ENCODE data around the gene TYMP.
"Not testable (repeated sequence)": the region's sequence is repeated elsewhere in the genome, so short reads cannot be mapped to it uniquely, and the experiment has no call there.

The TYMP gene

DNA sequence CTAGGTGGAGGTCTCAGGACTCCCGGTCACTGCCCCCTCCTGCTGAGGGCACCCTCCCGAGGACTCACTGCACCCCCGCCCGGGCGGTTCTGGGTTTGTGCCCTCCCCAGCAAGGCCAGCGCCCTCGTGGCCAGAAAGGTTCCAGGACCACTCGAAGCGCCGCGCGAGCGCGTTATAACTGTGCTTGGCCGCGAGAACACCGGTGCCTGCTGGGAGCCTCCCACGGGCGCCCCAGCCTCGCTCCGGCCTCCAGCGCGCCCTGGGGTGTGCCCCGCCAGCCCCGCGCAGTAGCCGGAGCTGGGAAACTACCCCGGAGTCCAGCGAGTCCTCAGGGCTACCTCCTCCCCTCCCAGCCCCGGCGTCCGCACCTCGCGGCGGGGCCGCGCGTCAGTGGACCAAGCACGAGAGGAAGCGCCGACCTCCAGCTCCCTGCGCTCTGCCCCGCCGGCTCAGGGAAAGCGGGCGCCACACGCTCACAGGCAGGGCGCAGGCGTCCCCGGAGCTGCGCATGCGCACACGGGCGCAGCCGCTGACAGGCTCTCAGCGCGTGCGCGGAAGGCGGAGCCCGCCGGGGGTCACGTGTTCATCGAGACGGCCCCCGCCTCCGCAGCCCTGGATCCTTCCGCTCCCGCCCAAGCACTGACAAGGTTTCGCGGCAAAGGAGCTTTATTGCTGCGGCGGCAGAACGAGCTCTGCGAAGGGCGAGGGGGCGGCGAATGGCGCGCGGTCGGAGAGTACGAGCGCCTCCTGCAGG is 4.5 kb downstream of the TYMP start, which contains the start of gene SCO2:
Gene SCO2 (minus strand): TSS at position 495 of the 754 bp plus-strand sequence. CDS start 1,187 bp downstream, outside the sequence.
- DNase-seq (ENCODE audit: low read depth in 1 of 2, low spot score in 1 of 2) = peak; percentile 93 to 98

GRCh38 chr22:50524676-50525103 is 5.1 kb downstream of the TYMP start:
- no peak for DNase-seq (ENCODE audit: low read depth in 1 of 2, low spot score in 1 of 2)

DNA sequence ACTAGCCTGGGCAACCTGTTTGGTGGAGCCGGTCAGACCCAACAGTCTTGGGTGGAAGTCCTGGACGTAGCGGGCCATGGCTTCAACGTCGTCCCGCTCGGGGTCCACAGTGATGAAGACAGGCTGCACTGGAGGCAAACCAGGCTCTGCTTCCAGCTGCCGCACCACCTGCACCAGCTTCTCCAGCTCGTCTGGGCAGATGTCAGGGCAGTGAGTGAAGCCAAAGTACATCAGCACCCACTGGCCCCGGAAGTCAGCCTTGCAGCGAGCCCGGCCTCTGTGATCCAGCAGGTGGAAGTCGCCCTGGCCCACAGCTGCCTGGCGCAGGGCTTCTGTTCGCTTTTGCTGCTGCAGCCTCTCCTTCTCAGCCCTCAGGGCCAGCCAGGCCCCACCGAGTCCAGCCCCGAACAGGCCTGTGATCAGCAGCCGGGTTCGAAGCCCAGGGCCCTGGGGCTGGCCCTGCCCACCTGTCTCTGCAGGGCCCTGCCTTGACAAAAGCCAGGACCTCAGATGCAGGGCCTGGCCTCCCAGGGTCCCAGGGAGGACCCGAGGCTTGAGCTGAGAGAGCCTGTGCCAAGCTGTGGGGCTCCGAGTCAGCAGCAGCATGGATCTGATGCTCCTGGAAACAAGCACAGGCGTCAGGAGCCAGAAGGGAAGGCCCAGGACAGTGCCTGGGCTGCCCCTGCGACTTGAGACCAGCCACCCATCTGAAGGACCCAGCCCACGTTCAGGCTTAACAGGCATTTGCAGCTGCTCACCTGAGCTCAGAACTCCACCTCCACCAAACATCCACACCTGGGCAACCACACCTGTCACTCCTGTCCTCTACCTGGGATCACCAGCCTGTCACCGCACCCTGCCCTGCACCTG is 5.8 kb downstream of the TYMP start:
- DNase-seq (ENCODE audit: low read depth in 1 of 2, low spot score in 1 of 2) = no peak

- no peak for DNase-seq (ENCODE audit: low read depth in 1 of 2, low spot score in 1 of 2)
Observed at GRCh38 chr22:50523458-50523805, 6.4 kb downstream of the TYMP start.

- no peak for DNase-seq (ENCODE audit: low read depth in 1 of 2, low spot score in 1 of 2)
Observed at GRCh38 chr22:50522806-50523438, 6.9 kb downstream of the TYMP start.

- no peak for DNase-seq (ENCODE audit: low read depth in 1 of 2, low spot score in 1 of 2)
Observed at GRCh38 chr22:50522208-50522805, 7.5 kb downstream of the TYMP start.

- DNase-seq (ENCODE audit: low read depth in 1 of 2, low spot score in 1 of 2) = no peak
Observed at GRCh38 chr22:50521710-50522109, 8.1 kb downstream of the TYMP start.

DNA sequence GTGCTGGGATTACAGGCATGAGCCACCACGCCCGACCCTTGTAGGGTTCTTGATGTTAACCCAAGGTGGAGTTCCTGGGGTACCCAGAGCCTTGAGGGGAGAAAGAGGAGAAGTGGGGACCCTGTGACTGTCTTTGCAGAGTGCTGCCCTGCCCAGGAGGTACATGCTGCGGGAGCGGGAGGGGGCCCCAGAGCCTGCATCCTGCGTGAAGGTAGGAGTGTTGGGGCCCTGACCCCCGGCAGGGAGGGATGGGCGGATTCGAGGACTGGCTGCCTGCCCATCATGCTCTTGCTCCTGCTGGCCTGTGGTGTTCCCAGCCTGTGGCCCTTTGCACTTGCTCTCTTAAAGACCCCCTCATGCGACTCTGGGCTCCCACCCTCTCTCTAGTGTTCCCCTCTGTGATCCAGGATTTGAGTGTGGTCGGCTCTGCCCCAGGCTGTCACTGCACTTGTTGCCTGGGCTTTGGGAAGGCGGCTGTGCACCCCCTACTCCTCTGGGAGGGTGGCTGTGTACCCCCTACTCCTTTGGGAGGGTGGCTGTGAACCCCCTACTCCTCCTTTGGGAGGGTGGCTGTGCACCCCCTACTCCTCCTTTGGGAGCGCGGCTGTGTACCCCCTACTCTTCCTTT is 8.9 kb downstream of the TYMP start:
- no peak for DNase-seq (ENCODE audit: low read depth in 1 of 2, low spot score in 1 of 2)

DNA sequence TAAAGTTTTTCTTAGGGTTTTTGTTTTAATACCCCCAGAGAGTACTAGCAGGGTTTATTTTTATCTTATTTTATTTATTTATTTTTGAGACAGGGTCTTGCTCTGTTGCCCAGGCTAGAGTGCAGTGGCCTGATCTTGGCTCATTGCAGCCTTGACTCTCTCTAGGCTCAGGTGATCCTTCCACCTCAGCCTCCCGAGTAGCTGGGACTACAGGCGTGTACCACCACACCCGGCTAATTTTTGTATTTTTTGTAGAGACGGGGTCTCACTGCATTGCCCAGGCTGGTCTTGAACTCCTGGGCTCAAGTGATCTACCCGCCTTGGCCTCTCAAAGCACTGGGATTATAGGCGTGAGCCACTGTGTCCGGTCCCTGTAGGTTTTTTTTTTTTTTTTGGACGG is 9.6 kb downstream of the TYMP start:
- DNase-seq (ENCODE audit: low read depth in 1 of 2, low spot score in 1 of 2) = not testable (repeated sequence)

GRCh38 chr22:50519151-50519550 is 10.7 kb downstream of the TYMP start:
- no peak for DNase-seq (ENCODE audit: low read depth in 1 of 2, low spot score in 1 of 2)

GRCh38 chr22:50518606-50519005 is 11.2 kb downstream of the TYMP start:
- DNase-seq (ENCODE audit: low read depth in 1 of 2, low spot score in 1 of 2) = no peak

DNA sequence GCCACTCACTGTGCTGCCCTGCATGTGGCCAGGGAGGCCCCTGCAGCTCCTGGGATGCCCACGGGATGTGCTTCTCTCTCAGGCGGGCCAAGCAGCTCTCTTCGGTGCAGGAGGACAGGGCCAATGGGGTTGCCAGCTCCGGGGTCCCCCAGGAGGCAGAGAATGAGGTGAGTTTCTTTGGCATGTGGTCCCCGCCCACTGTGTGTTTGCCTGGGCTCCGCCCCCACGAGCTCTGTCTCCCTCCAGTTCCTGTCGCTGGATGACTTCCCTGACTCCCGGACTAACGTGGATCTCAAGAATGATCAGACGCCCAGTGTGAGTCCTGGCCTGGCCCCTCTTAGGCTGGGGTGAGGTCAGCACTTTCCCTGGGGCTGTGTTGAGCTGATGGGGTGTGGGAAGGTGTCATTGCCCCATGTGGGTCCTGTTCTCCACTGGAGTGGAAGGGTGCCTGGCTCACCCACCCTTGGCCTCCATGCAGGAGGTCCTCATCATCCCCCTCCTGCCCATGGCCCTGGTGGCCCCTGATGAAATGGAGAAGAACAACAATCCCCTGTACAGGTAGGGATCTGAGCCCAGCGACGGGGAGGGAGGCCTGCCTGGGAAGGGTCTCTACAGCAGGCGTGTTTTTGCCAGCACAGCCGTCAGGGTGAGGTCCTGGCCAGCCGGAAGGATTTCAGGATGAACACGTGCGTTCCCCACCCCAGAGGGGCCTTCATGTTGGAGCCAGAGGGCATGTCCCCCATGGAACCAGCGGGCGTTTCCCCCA is 12.1 kb downstream of the TYMP start:
- DNase-seq (ENCODE audit: low read depth in 1 of 2, low spot score in 1 of 2) = no peak

GRCh38 chr22:50516891-50517290 is 12.9 kb downstream of the TYMP start:
- DNase-seq (ENCODE audit: low read depth in 1 of 2, low spot score in 1 of 2) = no peak

DNA sequence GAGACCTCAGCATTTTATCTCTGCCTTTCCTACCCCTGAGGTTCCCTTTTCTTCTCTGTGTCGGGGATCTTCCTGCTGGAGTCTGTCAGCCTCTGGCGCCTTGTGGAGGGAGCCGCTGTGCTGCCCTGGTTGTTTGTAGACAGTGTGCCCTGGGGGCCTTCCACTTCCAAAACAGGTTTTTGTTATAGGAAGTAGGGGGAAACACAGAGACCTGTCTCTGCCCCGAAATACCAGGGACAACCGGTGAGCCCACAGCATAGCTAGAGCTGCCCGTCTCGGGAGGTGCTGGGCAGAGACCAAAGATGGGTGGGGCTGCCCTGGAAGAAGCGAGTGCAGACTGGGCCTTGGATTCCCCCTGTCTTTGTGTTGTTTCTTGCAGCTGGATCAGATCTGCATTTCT is 13.7 kb downstream of the TYMP start:
- no peak for DNase-seq (ENCODE audit: low read depth in 1 of 2, low spot score in 1 of 2)

- no peak for DNase-seq (ENCODE audit: low read depth in 1 of 2, low spot score in 1 of 2)
Observed at GRCh38 chr22:50513175-50513574, 16.6 kb downstream of the TYMP start.

- no peak for DNase-seq (ENCODE audit: low read depth in 1 of 2, low spot score in 1 of 2)
Observed at GRCh38 chr22:50508897-50509296, 20.9 kb downstream of the TYMP start.

GRCh38 chr22:50507991-50508884 is 21.6 kb downstream of the TYMP start, which contains the start of gene NCAPH2:
Gene NCAPH2, plus strand, starts transcription at chr22:50508224. Its CDS starts 114 bp downstream, at chr22:50508338.
- peak; percentile 93 to 98 for DNase-seq (ENCODE audit: low read depth in 1 of 2, low spot score in 1 of 2)

DNA sequence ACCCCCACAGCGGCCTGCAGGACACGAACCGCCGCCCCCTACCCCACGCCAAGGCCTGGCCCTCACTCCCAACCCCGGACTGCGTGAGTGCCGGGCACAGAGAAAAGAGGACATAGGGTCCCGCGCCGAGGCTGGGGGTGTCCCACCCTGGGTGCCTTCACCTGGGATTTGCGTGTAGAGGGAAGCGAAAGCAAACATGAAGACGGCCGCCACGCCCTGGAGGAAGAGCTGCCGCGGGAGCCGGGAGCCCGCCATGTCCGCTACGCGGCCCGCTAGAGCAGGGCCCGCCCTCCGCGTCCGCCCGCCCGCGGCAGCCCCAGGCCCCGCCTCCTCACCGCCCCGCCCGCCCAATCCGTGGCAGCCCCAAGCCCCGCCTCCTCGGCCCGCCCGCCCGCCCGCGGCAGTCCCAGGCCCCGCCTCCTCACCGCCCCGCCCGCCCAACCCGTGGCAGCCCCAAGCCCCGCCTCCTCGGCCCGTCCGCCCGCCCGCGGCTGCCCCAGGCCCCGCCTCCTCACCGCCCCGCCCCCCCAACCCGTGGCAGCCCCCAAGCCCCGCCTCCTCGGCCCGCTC is 22.3 kb downstream of the TYMP start, which contains the start of gene LMF2:
Gene LMF2 (minus strand): TSS at position 282 of the 570 bp plus-strand sequence. CDS start 27 bp downstream, at position 255.
- peak; percentile 87 to 92 for DNase-seq (ENCODE audit: low read depth in 1 of 2, low spot score in 1 of 2)

Data from activated T-helper 1 cell treated with anti-CD3 and anti-CD28 coated beads, Interleukin-2, amount 50 U/mL, for 16 hours (primary cell).